Adrenal gland (tissue), 12 donors: ENCODE measurements around the gene MARCHF6. TPM values are rescaled to one million over a fixed set of nuclear protein-coding genes. Genes with fewer than 3 reads are reported as not detected.

Experiments used
- DNase-seq, 7 donors: peaks; one replicate each; pipeline ENCODE4 v3.0.0-alpha.2; 2019 to 2020
- H3K27ac ChIP-seq, 5 donors: fragments of 200-600 bp; sonication (generic) in 4 of 5; 1 replicate in 3 of 5; 2 replicates in 2 of 5; pipeline versions ENCODE4 v1.5.1 to v1.8.0; 2016 to 2020; ENCODE audit warnings: mild to moderate bottlenecking in 1 of 5
- H3K27me3 ChIP-seq: fragments of 200-600 bp; 2 replicates; pipeline ENCODE4 v1.8.0; 2021
- H3K36me3 ChIP-seq, 2 donors: fragments of 200-600 bp; replicated peaks in 1 of 2; 1 replicate in 1 of 2; 2 replicates in 1 of 2; pipeline versions ENCODE4 v1.5.1 to v1.8.0; 2018 to 2022
- H3K4me1 ChIP-seq, 2 donors: fragments of 200-600 bp; replicated peaks in 1 of 2; 1 replicate in 1 of 2; 2 replicates in 1 of 2; pipeline versions ENCODE4 v1.5.1 to v1.8.0; 2018 to 2021
- H3K4me3 ChIP-seq, 4 donors: fragments of 200-600 bp; sonication (generic) in 3 of 4; one replicate each; pipeline ENCODE4 v1.5.1; 2016 to 2018
- H3K9me3 ChIP-seq, 3 donors: fragments of 200-600 bp; sonication (generic) in 1 of 3; replicated peaks in 1 of 3; 1 replicate in 2 of 3; 2 replicates in 1 of 3; pipeline versions ENCODE4 v1.5.1 to v1.8.0; 2016 to 2021
- POLR2A ChIP-seq, 2 donors: fragments of 450-650 bp; IDR thresholded peaks; one replicate each; pipeline ENCODE4 v1.6.1; 2017; ENCODE audit warnings: antibody characterized with exemption in 2 of 2, mild to moderate bottlenecking in 2 of 2, moderate library complexity in 1 of 2
- WGBS, 4 donors: extraction: QIAGEN DNeasy Blood & Tissue Kit in 2 of 4; methylation state at CpG; one replicate each; pipeline versions ENCODE4 v1.1.5 to v1.1.7; 2013 to 2017; 5-methylcytosine and 5-hydroxymethylcytosine counted together
- intact Hi-C, 2 donors: fragments of 100-400 bp; cut with DNase I; formaldehyde crosslinking; loops; one replicate each; pipeline versions ENCODE4 v1.14.1 to v1.15.0; 2022 to 2023
- polyA plus RNA-seq, 3 donors: library from polyadenylated mRNA; stranded (reverse); fragments of 200-250 nt in 2 of 3; fragments of 350-450 nt in 1 of 3; fragmentation: Illumina TruSeq in 1 of 3; extraction: RNeasy Lipid Tissue Mini Kit (QIAGEN cat#74804) in 1 of 3; gene quantifications; one replicate each; pipeline ENCODE4 v1.2.3, GENCODE V29; 2013 to 2014
- total RNA-seq, 9 donors: library from RNA; depleted of rRNA in 4 of 9; stranded (reverse); fragments of >200 nt in 4 of 9; fragments of 120-200 nt in 1 of 9; fragmentation: NEBNext Ultra II Directional in 1 of 9; extraction: Animal tissue kit (Norgen Biotek cat#: 25700) in 1 of 9; gene quantifications; one replicate each; pipeline versions ENCODE4 v1.1.0 to v1.2.4, GENCODE V29; 2013 to 2023
- TF ChIP-seq, protein P1 (sequence below), 6 experiments: fragments of 450-650 bp in 4 of 6; fragments of 200-600 bp in 2 of 6; sonication (generic) in 1 of 6; IDR thresholded peaks; 1 replicate in 5 of 6; 2 replicates in 1 of 6; pipeline versions ENCODE4 v1.5.1 to v1.8.0; 2016 to 2021; ENCODE audit warnings: antibody characterized with exemption in 6 of 6, mild to moderate bottlenecking in 2 of 6, moderate library complexity in 1 of 6
- donor health status: healthy with polysubstance abuse.
- donor health status: Bipolar disorder and iron deficiency.
- donor health status: DM: yes; HTN: yes; CAD: no.
- donor health status: DM: no; HTN: no; CAD: no.
- donor health status: DM: no; HTN: no; CAD: no.
- donor health status: DM: yes; HTN: yes; CAD: no.

Gene MARCHF6
- total and polyA plus RNA-seq, 12 donors, result 51.6 to 170 (median 115) TPM

- Histone ChIP-seq H3K4me3 (no peak overlapping the region), H3K4me1 (peaks cover under 1 to 21% of the 10 kb centered on the region in 2 donors), H3K9me3 (no peaks in the 10 kb centered on the region), H3K36me3 (no peaks in the 10 kb centered on the region), H3K27ac (no peak overlapping the region), H3K27me3 (no peaks in the 10 kb centered on the region)
- TF ChIP-seq, protein P1, sequence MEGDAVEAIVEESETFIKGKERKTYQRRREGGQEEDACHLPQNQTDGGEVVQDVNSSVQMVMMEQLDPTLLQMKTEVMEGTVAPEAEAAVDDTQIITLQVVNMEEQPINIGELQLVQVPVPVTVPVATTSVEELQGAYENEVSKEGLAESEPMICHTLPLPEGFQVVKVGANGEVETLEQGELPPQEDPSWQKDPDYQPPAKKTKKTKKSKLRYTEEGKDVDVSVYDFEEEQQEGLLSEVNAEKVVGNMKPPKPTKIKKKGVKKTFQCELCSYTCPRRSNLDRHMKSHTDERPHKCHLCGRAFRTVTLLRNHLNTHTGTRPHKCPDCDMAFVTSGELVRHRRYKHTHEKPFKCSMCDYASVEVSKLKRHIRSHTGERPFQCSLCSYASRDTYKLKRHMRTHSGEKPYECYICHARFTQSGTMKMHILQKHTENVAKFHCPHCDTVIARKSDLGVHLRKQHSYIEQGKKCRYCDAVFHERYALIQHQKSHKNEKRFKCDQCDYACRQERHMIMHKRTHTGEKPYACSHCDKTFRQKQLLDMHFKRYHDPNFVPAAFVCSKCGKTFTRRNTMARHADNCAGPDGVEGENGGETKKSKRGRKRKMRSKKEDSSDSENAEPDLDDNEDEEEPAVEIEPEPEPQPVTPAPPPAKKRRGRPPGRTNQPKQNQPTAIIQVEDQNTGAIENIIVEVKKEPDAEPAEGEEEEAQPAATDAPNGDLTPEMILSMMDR (IDR thresholded peaks at IDR 0.05), result no peak
- no peak for TF ChIP-seq POLR2A (IDR thresholded peaks at IDR 0.05)
- intact Hi-C loops, result loop anchor here in 1 of 2 donors (10.0 kb wide), 1 partner anchor 73 kb away; no protein-coding TSS in a partner anchor
- WGBS, 4 donors, result 77 to 88% (median 84%) methylated on average over 6 of the region's 6 CpGs
- no peak for DNase-seq
These were observed 2.1 kb upstream of the MARCHF6 start for GRCh38 chr5:10351199-10351905.

DNA sequence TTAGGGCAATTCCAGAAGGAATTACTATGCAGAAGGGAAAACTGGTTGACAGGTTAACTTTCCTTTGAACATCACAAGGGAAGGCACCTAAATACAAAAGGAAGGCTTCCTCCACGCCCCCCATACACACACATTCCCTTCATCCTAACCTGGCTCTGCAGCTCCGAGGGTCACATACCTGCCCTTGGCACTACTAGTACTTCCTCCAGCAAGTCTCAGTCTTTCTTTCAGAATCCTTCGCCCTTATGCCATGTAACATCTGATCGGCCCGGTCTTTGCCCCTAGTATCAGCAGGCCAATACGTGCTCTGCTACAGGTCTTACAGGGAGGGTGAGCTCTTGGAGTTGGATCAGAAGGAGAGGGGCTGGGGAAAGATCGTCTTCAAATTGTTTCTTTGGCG lies 1.6 kb upstream of the MARCHF6 start:
- intact Hi-C loops, result loop anchor here in 1 of 2 donors (10.0 kb wide), 1 partner anchor 73 kb away; no protein-coding TSS in a partner anchor
- TF ChIP-seq, protein P1 (IDR thresholded peaks at IDR 0.05), result no peak
- no peak for TF ChIP-seq POLR2A (IDR thresholded peaks at IDR 0.05)
- H3K27ac ChIP-seq, result peak overlapping the region in 1 of 5 donors; percentile 96
- no peaks in the 10 kb centered on the region for H3K9me3 ChIP-seq
- 79 to 97% (median 86%) methylated on average over 8 of the region's 8 CpGs for WGBS, 4 donors
- no peaks in the 10 kb centered on the region for H3K27me3 ChIP-seq
- DNase-seq, result no peak
- H3K4me3 ChIP-seq, result no peak overlapping the region
- H3K36me3 ChIP-seq, result no peaks in the 10 kb centered on the region
- peaks cover 6 to 26% of the 10 kb centered on the region in 2 donors for H3K4me1 ChIP-seq

DNA sequence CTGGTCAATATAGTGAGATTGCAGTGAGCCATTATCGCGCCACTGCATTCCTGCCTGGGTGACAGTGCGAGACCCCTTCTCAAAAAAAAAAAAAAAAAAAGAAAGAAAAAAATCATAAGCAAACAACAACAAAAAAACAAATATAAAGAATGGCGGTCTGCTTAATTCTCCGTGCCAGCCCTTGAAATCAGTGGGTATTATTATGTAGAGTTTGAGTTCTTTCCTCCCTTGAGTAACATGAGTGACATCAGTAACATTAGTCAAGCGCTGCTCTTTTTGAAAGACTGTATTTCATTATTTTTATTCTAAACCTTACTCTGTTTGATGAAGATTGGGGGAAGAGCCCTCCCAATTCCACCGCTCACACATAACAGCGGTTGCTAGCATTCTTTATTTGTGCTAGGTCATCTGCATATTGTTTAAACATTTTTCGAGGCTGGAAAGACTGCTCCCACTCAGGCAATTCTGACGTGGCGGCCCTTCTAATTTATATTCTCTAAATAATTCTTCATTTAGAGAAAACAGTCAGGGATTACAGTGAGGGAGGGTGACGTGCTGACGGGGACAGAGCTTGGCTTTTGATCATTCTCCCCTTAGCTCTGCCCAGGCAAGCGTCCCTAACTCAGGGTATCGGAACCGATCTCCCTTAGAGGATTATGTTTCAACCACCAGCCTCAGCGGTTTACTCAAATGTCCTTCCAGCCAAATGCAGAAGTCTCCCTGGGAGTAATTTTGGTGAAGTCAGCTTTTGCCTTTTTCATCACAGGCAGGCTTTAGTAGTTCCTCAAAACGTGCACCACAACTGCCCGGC lies 860 bp upstream of the MARCHF6 start:
- H3K9me3 ChIP-seq, result no peaks in the 10 kb centered on the region
- WGBS, 4 donors, result 22 to 23% (median 23%) methylated on average over 19 of the region's 19 CpGs
- peaks cover 7 to 34% of the 10 kb centered on the region in 2 donors for H3K4me1 ChIP-seq
- peak in 2 of 7 donors; percentile 26 to 31 for DNase-seq
- intact Hi-C loops, result loop anchor here in 1 of 2 donors (10.0 kb wide), 1 partner anchor 72 kb away; no protein-coding TSS in a partner anchor
- H3K27me3 ChIP-seq, result no peaks in the 10 kb centered on the region
- H3K4me3 ChIP-seq, result peak overlapping the region; percentile 40 to 100 (median 91)
- TF ChIP-seq, protein P1 (IDR thresholded peaks at IDR 0.05), result no peak
- TF ChIP-seq POLR2A (IDR thresholded peaks at IDR 0.05), result no peak
- peak overlapping the region; percentile 58 to 98 (median 97) for H3K27ac ChIP-seq
- no peaks in the 10 kb centered on the region for H3K36me3 ChIP-seq
